Gastroesophageal sphincter (tissue), 4 donors: Measurements from ENCODE around the gene HOXB6. TPM values are rescaled to one million over a fixed set of nuclear protein-coding genes. Genes with fewer than 3 reads are reported as not detected.

Experiments used
- ATAC-seq: fragments of 150-250 bp; one replicate; pipeline ENCODE4 v1.9.1; 2016; ENCODE audit warnings: mild to moderate bottlenecking, moderate library complexity
- H3K27ac ChIP-seq, 4 donors: fragments of 200-600 bp; sonication (generic) in 3 of 4; 1 replicate in 3 of 4; 2 replicates in 1 of 4; pipeline ENCODE4 v1.5.1; 2016 to 2019
- H3K27me3 ChIP-seq: fragments of 200-600 bp; sonication (generic); one replicate; pipeline ENCODE4 v1.5.1; 2019
- H3K36me3 ChIP-seq, 2 donors: fragments of 200-600 bp; sonication (generic); one replicate each; pipeline ENCODE4 v1.5.1; 2019; ENCODE audit warnings: control low read depth in 1 of 2
- H3K4me1 ChIP-seq, 3 donors: fragments of 200-600 bp; sonication (generic); 1 replicate in 2 of 3; 2 replicates in 1 of 3; pipeline ENCODE4 v1.5.1; 2016 to 2019; ENCODE audit warnings: control low read depth in 2 of 3
- H3K4me3 ChIP-seq, 2 donors: fragments of 200-600 bp; sonication (generic); one replicate each; pipeline ENCODE4 v1.5.1; 2019; ENCODE audit warnings: mild to moderate bottlenecking in 1 of 2, moderate library complexity in 1 of 2
- H3K9me3 ChIP-seq, 3 donors: fragments of 200-600 bp; sonication (generic); one replicate each; pipeline ENCODE4 v1.5.1; 2017 to 2019; ENCODE audit warnings: control low read depth in 2 of 3
- EP300 ChIP-seq: sonication (generic); formaldehyde crosslinking; IDR thresholded peaks from one replicate; pipeline ENCODE4 v1.6.1; 2017; ENCODE audit warnings: antibody characterized with exemption, mild to moderate bottlenecking
- POLR2A ChIP-seq, 2 donors: fragments of 450-650 bp; IDR thresholded peaks; one replicate each; pipeline ENCODE4 v1.6.1; 2017; ENCODE audit warnings: antibody characterized with exemption in 2 of 2, mild to moderate bottlenecking in 2 of 2, moderate library complexity in 1 of 2
- POLR2AphosphoS5 ChIP-seq: sonication (generic); formaldehyde crosslinking; IDR thresholded peaks from one replicate; pipeline ENCODE4 v1.6.1; 2017; ENCODE audit warnings: antibody characterized with exemption
- WGBS, 2 donors: methylation state at CpG; one replicate each; pipeline ENCODE4 v1.1.5; 2018; ENCODE audit warnings: low coverage in 1 of 2; 5-methylcytosine and 5-hydroxymethylcytosine counted together
- small RNA-seq, 4 donors: library from RNA; depleted of rRNA; stranded (forward); fragments of <200 nt; gene quantifications; one replicate each; pipeline ENCODE3, GENCODE V24; 2016
- total RNA-seq, 4 donors: library from RNA; depleted of rRNA; stranded (reverse); fragments of >200 nt; gene quantifications; one replicate each; pipeline ENCODE4 v1.1.0, GENCODE V29; 2016
- TF ChIP-seq, protein P1 (sequence below), 4 experiments: fragments of 200-600 bp in 2 of 4; fragments of 450-650 bp in 2 of 4; sonication (generic) in 1 of 4; IDR thresholded peaks; one replicate each; pipeline ENCODE4 v1.5.1; 2017 to 2019; ENCODE audit warnings: antibody characterized with exemption in 4 of 4, mild to moderate bottlenecking in 2 of 4, moderate library complexity in 2 of 4

The HOXB6 gene
- total RNA-seq, 4 donors from 2014 or later: 4.9 to 40.1 (median 5.1) TPM

DNA sequence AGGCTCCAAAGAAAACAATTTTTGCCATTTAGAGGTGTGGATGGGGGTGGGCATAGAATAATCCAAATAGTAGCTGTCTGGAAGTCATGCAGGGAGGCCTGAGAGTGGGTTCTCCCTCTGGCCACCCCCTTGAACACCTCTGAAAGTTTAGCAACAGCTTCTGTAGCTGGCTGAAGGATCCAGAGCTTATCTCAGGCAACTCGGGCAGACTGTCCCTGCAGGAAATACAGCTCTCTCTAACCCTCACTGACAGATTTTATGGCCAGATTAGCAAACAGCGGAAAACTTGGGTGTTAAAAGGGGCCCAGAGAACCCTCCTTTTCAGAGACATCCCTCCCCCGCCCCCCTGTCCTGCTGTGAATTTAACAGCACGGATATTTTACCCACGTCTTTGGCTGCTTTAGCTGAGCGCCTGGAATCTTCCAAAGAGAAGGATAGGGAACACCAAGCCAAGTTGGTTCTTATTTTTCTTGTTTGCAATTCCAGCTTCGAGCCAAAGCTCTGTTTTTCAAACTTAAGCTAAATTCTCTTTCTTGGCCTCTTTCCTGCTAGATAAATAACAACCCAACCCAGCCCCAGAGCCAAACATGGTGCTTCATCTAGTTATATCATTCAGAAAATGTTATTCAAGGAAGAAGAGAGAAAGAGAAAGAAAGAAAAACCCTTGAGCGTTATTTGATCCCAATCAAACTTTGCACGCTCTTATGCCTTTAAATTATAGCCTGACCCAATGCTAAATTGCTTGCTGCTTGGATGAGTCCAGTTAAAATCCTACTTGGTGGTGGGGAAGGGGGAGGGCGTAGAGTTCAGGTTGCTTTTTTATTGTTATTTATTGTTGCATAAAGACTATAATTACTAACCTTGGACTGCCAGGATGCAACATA is 57.6 kb downstream of the HOXB6 start:
- TF ChIP-seq POLR2AphosphoS5: peak; percentile 59
- TF ChIP-seq, protein P1, sequence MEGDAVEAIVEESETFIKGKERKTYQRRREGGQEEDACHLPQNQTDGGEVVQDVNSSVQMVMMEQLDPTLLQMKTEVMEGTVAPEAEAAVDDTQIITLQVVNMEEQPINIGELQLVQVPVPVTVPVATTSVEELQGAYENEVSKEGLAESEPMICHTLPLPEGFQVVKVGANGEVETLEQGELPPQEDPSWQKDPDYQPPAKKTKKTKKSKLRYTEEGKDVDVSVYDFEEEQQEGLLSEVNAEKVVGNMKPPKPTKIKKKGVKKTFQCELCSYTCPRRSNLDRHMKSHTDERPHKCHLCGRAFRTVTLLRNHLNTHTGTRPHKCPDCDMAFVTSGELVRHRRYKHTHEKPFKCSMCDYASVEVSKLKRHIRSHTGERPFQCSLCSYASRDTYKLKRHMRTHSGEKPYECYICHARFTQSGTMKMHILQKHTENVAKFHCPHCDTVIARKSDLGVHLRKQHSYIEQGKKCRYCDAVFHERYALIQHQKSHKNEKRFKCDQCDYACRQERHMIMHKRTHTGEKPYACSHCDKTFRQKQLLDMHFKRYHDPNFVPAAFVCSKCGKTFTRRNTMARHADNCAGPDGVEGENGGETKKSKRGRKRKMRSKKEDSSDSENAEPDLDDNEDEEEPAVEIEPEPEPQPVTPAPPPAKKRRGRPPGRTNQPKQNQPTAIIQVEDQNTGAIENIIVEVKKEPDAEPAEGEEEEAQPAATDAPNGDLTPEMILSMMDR (IDR thresholded peaks at IDR 0.05): no peak
- peaks cover 11 to 77% (median 41%) of the 10 kb centered on the region in 3 donors for H3K4me1 ChIP-seq
- peak overlapping the region; percentile 90 to 98 (median 96) for H3K27ac ChIP-seq
- 6 to 8% methylated on average over 7 to 9 of the region's 10 CpGs for WGBS, 2 donors
- peaks cover 0 to 27% of the 10 kb centered on the region in 2 donors for H3K36me3 ChIP-seq
- no peak for ATAC-seq
- H3K9me3 ChIP-seq: no peaks in the 10 kb centered on the region
- H3K27me3 ChIP-seq: no peaks in the 10 kb centered on the region
- peak overlapping the region; percentile 31 to 38 for H3K4me3 ChIP-seq

DNA sequence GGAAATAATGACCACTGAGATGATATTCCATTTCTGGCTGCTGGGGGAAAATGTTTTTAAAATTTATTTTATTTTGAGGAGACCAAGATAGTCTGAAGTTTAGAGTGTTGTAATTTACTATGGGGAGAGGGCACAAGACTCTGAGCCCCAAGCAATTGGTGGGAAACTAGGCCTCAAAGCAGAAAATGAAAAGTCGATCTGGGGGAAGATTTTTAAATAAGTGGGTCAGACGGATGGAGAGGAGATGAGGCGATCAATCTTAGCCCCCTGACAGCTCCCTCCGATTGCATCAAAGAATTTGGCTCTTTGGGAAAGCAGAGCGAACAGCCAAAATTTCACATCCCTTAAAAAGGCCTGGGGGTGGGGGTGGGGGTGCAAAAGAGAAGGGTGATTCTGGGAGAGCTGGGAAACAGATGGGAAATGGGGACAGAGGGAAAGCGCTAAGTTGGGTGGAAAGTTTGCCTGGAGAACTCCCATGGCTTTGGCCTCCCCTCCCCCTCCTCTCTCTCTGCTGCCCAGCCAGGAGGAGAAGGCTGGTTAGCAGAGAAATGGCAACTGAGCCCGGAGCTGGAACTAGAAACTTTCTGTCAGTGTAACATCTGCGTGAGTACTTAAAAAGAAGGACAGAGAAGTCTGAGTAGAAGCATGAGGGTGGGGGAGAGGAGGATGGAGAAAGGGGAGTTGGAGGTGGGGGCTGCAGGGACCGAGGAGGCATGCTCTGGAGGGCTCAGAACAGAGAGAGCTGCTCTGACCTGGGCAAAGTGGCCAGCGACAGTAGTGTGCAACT is 58.5 kb downstream of the HOXB6 start:
- Histone ChIP-seq H3K9me3 (no peaks in the 10 kb centered on the region), H3K27me3 (no peaks in the 10 kb centered on the region), H3K27ac (peak overlapping the region; percentile 90 to 98 (median 96)), H3K36me3 (peaks cover 0 to 19% of the 10 kb centered on the region in 2 donors), H3K4me3 (peak overlapping the region; percentile 31 to 38), H3K4me1 (peaks cover 11 to 70% (median 41%) of the 10 kb centered on the region in 3 donors)
- 19 to 20% methylated on average over 4 to 10 of the region's 10 CpGs for WGBS, 2 donors
- ATAC-seq: no peak
- no peak for TF ChIP-seq POLR2AphosphoS5
- TF ChIP-seq, protein P1 (IDR thresholded peaks at IDR 0.05): no peak
- TF ChIP-seq POLR2A (IDR thresholded peaks at IDR 0.05): no peak
- no peak for TF ChIP-seq EP300

Small RNA genes within 50 kb of the gene (small RNA-seq; reads per million reads assigned to genes)
- 0 to 0.27 (median 0) reads per million in 4 donors for gene MIR196A1

Other genes with a start within 250 kb of the HOXB6 start
- 10 to 100 TPM in 1 of 4 donors, 1 to 10 TPM in 2, not detected in 1; 1.1 to 12.1 (median 1.8) TPM for gene SKAP1, start 174.8 kb downstream of the HOXB6 start, total RNA-seq
- not detected for gene HOXB1, start 74.0 kb downstream of the HOXB6 start, total RNA-seq
- gene HOXB2, start 59.9 kb downstream of the HOXB6 start, total RNA-seq: 10 to 100 TPM; 28.7 to 65.2 (median 38.8) TPM
- 10 to 100 TPM in 1 of 4 donors, 1 to 10 TPM in 3; 3.0 to 12.9 (median 6.9) TPM for gene HOXB4, start 26.6 kb downstream of the HOXB6 start, total RNA-seq
- gene HOXB3, start 14.7 kb downstream of the HOXB6 start, total RNA-seq: 10 to 100 TPM; 11.4 to 48.7 (median 24.2) TPM
- 1 to 10 TPM in 3 of 4 donors, under 1 TPM in 1; 0.27 to 2.7 (median 1.4) TPM for gene HOXB5, start 11.2 kb downstream of the HOXB6 start, total RNA-seq
- 1 to 10 TPM in 3 of 4 donors, under 1 TPM in 1; 0.78 to 8.9 (median 3.0) TPM for gene HOXB7, start 6.0 kb upstream of the HOXB6 start, total RNA-seq
- 1 to 10 TPM in 1 of 4 donors, under 1 TPM in 1, not detected in 2; 0.27 to 3.9 TPM for gene HOXB8, start 10.3 kb upstream of the HOXB6 start, total RNA-seq
- not detected for gene HOXB9, start 21.4 kb upstream of the HOXB6 start, total RNA-seq
- not detected for gene PRAC1, start 117.5 kb upstream of the HOXB6 start, total RNA-seq
- not detected for gene PRAC2, start 118.2 kb upstream of the HOXB6 start, total RNA-seq
- not detected for gene HOXB13, start 123.8 kb upstream of the HOXB6 start, total RNA-seq
- gene TTLL6, start 212.2 kb upstream of the HOXB6 start, total RNA-seq: not detected
- gene CALCOCO2, start 226.0 kb upstream of the HOXB6 start, total RNA-seq: 100 to 1,000 TPM; 177 to 244 (median 227) TPM